ENCODE results near the gene SUN1.

The SUN1 gene

DNA sequence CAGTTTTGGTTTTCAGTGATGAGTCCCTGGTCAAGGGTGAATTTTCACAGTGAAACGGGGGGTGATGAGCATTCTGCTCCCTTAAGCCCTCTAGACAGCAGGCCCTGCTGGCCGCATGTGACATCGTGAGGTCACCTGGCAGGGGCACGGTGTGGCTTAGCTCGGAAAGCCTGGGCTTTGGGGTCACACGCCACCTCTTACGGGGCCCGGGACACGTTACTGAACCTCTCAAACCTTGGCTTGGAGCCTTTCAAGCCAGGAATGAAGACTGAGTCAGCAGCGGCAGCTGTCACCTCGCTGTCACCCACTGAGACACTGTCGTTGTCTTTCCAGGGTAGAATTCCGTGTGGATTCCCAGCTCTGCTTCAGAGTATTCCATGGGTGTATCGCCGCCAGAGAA is 48.2 kb downstream of the SUN1 start:
- TF ChIP-seq CTCF (IDR thresholded peaks at IDR 0.05; ENCODE audit: low read depth, low read length, missing control alignments) = no peak
- in situ Hi-C loops (cut with HindIII; ENCODE audit: low sequenced_read_pairs) = no loop called here
- no peak for DNase-seq (ENCODE audit: low read depth)
- H3K4me3 ChIP-seq (ENCODE audit: low read depth, low read length) = no peak overlapping the region

DNA sequence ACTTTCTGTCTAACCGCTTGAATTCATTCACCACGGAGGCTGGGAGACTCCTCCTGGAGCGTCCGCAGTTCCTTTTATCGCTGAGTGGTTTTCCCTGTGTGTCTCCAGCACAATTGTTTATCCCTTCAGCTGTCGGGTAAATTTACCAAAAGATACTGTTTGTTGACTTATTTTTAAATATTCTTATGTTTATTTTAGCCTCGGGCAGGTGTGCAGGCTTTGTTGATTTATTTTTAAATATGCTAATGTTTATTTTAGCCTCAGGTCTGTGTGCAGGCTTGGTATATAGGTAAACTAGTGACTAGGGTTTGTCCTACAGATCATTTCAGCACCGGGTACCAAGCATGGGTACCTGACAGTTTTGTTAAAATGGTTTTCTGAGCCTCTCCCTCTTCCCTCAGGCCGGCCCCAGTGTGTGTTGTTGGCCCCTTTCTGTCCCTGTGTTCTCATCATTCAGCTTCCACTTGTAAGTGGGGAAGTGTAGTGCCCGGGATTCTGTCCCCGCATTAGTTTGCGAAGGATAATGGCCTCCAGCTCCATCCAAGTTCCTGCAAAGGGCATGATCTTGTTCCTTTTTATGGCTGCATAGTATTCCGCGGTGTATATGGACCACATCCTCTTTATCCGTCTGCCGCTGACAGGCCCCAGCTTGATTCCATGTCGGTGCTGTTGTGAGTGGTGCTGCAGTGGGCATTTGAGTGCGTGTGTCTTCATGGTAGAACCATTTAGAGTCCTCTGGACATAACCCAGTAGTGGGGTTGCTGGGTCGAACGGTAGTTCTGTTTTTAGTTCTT is 49.4 kb downstream of the SUN1 start:
- in situ Hi-C loops (cut with HindIII; ENCODE audit: low sequenced_read_pairs) = no loop called here
- no peak overlapping the region for H3K4me3 ChIP-seq (ENCODE audit: low read depth, low read length)
- TF ChIP-seq CTCF (IDR thresholded peaks at IDR 0.05; ENCODE audit: low read depth, low read length, missing control alignments) = no peak
- no peak for DNase-seq (ENCODE audit: low read depth)

DNA sequence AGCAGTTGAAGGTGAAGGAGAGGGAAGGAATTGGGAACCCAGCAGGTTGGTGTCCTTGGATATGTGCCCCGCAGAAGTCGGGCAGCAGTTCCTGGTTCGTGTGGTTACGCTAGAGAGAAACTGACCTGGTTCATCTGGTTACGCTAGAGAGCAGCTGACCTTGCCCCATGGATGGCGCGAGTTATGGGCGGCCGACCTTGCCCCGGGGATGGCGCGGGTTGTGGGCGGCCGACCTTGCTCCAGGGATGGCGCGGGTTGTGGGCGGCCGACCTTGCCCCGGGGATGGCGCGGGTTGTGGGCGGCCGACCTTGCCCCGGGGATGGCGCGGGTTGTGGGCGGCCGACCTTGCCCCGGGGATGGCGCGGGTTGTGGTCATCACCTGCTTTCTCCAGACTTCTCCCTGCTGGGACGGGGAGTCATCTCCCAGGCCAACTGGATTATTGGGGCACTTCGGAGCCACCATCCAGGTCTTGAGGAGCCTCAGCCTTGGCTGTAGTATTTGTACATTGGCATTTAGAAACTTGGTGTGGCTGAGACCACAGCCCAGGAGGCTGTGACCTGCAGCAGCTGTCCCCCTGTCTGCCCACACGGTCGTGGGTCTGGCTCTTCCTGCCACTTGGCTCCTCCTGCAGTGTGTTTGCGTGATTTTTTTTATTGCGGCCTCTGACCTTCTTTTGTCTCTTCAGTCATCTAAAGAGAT is 50.2 kb downstream of the SUN1 start:
- no peak for TF ChIP-seq CTCF (IDR thresholded peaks at IDR 0.05; ENCODE audit: low read depth, low read length, missing control alignments)
- in situ Hi-C loops (cut with HindIII; ENCODE audit: low sequenced_read_pairs) = no loop called here
- no peak for DNase-seq (ENCODE audit: low read depth)
- no peak overlapping the region for H3K4me3 ChIP-seq (ENCODE audit: low read depth, low read length)

DNA sequence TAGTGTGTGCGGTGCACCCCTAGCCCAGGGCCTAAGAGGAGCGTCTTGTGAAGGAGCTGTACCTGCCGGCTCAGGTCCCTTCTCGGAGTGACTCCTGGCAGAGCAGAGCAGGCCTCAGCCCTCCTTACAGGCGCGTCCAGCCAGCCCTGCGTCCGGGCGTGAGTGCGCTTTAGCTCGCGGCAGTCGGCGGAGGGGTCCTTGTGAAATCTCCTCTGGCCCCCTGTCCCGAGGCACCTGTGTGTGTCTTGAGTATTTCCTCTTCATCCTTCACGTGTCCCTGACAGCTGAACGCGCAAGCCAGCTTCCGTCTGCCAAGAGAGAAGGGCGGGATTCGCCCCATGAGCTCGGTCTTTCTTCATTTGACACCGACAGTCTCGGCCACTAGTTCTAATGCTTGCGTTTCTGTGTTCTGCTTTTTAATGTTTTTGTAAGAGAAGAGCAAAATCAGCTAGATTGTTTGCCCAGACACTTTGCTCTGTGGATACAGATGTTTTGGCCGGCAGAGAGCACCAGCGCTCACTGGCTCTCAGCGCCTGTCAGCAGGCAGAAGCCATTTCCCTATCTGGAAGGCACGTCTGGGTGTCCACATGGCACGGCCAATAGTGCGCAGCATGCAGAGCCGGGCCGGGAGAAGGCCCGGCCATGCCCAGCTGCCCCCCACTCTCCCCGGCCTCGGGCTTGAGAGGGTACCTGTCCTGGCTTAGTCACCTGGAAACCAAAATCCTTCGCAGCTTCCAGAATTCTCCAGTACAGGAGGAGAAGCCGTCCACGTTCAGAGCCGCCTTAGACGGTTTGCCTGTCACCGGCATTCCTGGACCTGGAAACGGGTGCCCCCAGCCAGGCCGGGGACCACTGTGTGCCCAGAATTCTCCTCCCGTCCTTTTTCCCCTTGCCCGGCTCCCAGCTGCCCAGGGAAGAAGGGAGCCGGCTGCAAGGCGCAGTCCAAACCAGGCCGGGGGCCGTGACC is 51.1 kb downstream of the SUN1 start:
- no peak overlapping the region for H3K4me3 ChIP-seq (ENCODE audit: low read depth, low read length)
- no peak for TF ChIP-seq CTCF (IDR thresholded peaks at IDR 0.05; ENCODE audit: low read depth, low read length, missing control alignments)
- no peak for DNase-seq (ENCODE audit: low read depth)
- in situ Hi-C loops (cut with HindIII; ENCODE audit: low sequenced_read_pairs) = no loop called here

- no peak overlapping the region for H3K4me3 ChIP-seq (ENCODE audit: low read depth, low read length)
- in situ Hi-C loops (cut with HindIII; ENCODE audit: low sequenced_read_pairs) = no loop called here
- DNase-seq (ENCODE audit: low read depth) = no peak
- TF ChIP-seq CTCF (IDR thresholded peaks at IDR 0.05; ENCODE audit: low read depth, low read length, missing control alignments) = no peak
Measured at GRCh38 chr7:884191-885003, 52.1 kb downstream of the SUN1 start.

Measured in astrocyte of the cerebellum (primary cell).